SU-DHL-6 (cell line): ENCODE measurements around the gene ANO7.

Source experiments
- EZH2phosphoT487 ChIP-seq: fragments of 200-600 bp; sonication (generic), shearing (Covaris generic); conservative IDR thresholded peaks from 2 replicates; pipeline ENCODE4 v1.6.1; 2018; ENCODE audit warnings: mild to moderate bottlenecking, antibody characterized with exemption, low read length, moderate library complexity, mixed read lengths
- TF ChIP-seq, protein P1 (sequence below): fragments of 200-600 bp; sonication (generic); IDR thresholded peaks from one replicate; pipeline ENCODE4 v1.5.1; 2017; ENCODE audit warnings: antibody characterized with exemption, mild to moderate bottlenecking, low read length, moderate library complexity; ENCODE audit not compliant: insufficient read depth, poor library complexity, severe bottlenecking

DNA sequence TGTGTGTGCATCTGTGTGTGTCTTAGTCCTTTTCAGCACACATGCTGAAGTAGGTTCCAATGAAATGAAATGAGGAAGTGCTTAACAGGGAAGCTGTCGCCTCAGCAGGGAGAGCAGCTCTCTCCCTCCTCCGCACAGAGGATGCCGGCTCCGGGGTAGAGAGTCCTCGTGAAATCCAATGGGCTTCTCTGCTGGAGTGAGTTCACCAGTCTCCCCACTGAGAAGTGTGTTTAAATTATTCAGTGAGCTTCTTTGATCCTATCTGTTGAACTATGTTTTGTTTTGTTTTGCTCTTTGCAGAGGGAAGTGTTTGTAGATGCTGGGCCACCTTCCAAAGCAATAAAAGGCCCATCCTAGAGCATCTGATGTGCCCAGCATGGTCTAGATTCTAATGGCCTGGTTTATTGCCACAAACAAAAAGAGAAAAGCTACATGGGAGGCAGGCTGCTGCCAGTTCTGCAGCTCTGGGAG, 31.5 kb upstream of the ANO7 start:
- TF ChIP-seq, protein P1, sequence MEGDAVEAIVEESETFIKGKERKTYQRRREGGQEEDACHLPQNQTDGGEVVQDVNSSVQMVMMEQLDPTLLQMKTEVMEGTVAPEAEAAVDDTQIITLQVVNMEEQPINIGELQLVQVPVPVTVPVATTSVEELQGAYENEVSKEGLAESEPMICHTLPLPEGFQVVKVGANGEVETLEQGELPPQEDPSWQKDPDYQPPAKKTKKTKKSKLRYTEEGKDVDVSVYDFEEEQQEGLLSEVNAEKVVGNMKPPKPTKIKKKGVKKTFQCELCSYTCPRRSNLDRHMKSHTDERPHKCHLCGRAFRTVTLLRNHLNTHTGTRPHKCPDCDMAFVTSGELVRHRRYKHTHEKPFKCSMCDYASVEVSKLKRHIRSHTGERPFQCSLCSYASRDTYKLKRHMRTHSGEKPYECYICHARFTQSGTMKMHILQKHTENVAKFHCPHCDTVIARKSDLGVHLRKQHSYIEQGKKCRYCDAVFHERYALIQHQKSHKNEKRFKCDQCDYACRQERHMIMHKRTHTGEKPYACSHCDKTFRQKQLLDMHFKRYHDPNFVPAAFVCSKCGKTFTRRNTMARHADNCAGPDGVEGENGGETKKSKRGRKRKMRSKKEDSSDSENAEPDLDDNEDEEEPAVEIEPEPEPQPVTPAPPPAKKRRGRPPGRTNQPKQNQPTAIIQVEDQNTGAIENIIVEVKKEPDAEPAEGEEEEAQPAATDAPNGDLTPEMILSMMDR: no peak
- TF ChIP-seq EZH2phosphoT487: no peak
